ENCODE measurements around the gene SNORC.

DNA sequence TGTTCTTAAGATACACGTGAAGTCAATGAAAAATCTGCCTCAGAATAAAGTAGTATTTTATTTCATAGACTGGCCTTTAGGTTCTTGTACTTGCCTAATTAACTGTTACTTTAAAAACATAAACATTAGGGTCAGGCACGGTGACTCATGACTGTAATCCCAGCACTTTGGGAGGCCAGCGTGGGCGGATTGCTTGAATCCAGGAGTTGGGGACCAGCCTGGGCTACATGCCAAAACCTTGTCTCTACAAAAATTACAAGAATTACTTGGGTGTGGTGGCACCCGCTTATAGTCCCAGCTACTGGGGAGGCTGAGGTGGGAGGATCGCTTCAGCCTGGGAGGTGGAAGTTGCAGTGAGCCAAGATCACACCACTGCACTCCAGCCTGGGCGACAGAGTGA lies 16.0 kb upstream of the SNORC start:
- TF ChIP-seq, protein P1, sequence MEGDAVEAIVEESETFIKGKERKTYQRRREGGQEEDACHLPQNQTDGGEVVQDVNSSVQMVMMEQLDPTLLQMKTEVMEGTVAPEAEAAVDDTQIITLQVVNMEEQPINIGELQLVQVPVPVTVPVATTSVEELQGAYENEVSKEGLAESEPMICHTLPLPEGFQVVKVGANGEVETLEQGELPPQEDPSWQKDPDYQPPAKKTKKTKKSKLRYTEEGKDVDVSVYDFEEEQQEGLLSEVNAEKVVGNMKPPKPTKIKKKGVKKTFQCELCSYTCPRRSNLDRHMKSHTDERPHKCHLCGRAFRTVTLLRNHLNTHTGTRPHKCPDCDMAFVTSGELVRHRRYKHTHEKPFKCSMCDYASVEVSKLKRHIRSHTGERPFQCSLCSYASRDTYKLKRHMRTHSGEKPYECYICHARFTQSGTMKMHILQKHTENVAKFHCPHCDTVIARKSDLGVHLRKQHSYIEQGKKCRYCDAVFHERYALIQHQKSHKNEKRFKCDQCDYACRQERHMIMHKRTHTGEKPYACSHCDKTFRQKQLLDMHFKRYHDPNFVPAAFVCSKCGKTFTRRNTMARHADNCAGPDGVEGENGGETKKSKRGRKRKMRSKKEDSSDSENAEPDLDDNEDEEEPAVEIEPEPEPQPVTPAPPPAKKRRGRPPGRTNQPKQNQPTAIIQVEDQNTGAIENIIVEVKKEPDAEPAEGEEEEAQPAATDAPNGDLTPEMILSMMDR (conservative IDR thresholded peaks at IDR 0.05; ENCODE audit: low read depth, low read length): no peak
- TF ChIP-seq, protein P2, sequence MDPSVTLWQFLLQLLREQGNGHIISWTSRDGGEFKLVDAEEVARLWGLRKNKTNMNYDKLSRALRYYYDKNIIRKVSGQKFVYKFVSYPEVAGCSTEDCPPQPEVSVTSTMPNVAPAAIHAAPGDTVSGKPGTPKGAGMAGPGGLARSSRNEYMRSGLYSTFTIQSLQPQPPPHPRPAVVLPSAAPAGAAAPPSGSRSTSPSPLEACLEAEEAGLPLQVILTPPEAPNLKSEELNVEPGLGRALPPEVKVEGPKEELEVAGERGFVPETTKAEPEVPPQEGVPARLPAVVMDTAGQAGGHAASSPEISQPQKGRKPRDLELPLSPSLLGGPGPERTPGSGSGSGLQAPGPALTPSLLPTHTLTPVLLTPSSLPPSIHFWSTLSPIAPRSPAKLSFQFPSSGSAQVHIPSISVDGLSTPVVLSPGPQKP (IDR thresholded peaks at IDR 0.05; ENCODE audit: borderline replicate concordance, low read depth, low read length): no peak
- TF ChIP-seq SMC3 (IDR thresholded peaks at IDR 0.05; ENCODE audit: low read depth, low read length): no peak
- no peak for TF ChIP-seq POLR2A (IDR thresholded peaks at IDR 0.05; ENCODE audit: low read depth, low read length)
- no peak for TF ChIP-seq CHD1 (IDR thresholded peaks at IDR 0.05; ENCODE audit: low read depth, low read length)
- no peak for TF ChIP-seq RAD21 (IDR thresholded peaks at IDR 0.05; ENCODE audit: low read length)
- TF ChIP-seq CEBPB (IDR thresholded peaks at IDR 0.05; ENCODE audit: low read depth, low read length): peak; percentile 18; the same call in 1 of the 2 replicates
- TF ChIP-seq, protein P3, sequence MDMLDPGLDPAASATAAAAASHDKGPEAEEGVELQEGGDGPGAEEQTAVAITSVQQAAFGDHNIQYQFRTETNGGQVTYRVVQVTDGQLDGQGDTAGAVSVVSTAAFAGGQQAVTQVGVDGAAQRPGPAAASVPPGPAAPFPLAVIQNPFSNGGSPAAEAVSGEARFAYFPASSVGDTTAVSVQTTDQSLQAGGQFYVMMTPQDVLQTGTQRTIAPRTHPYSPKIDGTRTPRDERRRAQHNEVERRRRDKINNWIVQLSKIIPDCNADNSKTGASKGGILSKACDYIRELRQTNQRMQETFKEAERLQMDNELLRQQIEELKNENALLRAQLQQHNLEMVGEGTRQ (IDR thresholded peaks at IDR 0.05; ENCODE audit: low read depth, low read length): no peak
- TF ChIP-seq BHLHE40 (IDR thresholded peaks at IDR 0.05; ENCODE audit: low read depth, low read length): 0 out of 2 replicates have a peak, but pooled peaks have one; percentile 27
- no peak for TF ChIP-seq NFE2L2 (IDR thresholded peaks at IDR 0.05; ENCODE audit: low read depth, low read length)
- TF ChIP-seq FOS (IDR thresholded peaks at IDR 0.05; ENCODE audit: low read depth, low read length): peak; percentile 84
